ENCODE results near the gene PRTG. TPM values are rescaled to one million over a fixed set of nuclear protein-coding genes. Genes with fewer than 3 reads are reported as not detected.

Gene PRTG
- total and polyA plus RNA-seq, 2 of the 13 experiments (the other 11 are each of a cell fraction or from before 2014, with no cell fraction given) = 13.2 to 22.3 TPM

DNA sequence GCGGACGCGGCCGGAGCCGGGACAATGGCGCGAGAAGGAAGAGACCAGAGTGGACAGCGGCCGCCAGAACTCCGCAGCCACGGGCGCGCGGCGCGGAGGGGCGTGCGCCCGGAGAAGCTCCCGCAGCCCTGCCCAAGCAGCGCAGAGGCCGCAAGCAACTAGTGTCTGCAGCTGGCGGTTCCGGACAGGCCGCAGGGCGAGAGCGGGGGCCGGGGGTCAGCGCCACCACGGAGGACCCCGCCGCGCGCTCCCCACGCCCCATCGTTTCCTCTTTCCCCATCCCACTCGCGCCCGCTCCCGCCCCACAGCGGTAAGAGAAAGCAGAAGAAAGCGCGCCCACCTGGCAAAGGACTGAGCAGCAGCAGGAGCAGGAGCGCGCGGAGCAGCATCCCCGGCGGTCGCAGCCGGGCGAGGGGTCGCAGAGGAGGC, 440 bp downstream of the PRTG start (continued):
- no peak for TF ChIP-seq ZNF441 (CRISPR knock-in tag; IDR thresholded peaks at IDR 0.05; ENCODE audit: borderline replicate concordance)
- TF ChIP-seq SP4 (CRISPR knock-in tag; IDR thresholded peaks at IDR 0.05) = no peak
- TF ChIP-seq, protein P1, sequence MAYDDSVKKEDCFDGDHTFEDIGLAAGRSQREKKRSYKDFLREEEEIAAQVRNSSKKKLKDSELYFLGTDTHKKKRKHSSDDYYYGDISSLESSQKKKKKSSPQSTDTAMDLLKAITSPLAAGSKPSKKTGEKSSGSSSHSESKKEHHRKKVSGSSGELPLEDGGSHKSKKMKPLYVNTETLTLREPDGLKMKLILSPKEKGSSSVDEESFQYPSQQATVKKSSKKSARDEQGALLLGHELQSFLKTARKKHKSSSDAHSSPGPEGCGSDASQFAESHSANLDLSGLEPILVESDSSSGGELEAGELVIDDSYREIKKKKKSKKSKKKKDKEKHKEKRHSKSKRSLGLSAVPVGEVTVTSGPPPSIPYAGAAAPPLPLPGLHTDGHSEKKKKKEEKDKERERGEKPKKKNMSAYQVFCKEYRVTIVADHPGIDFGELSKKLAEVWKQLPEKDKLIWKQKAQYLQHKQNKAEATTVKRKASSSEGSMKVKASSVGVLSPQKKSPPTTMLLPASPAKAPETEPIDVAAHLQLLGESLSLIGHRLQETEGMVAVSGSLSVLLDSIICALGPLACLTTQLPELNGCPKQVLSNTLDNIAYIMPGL (CRISPR knock-in tag; IDR thresholded peaks at IDR 0.05; ENCODE audit: borderline replicate concordance in 1 of 2, low read depth in 1 of 2) = no peak
- TF ChIP-seq IKZF4 (CRISPR knock-in tag; IDR thresholded peaks at IDR 0.05; ENCODE audit: borderline replicate concordance, low read depth, not compliant biosample characterization) = no peak
- no peak for TF ChIP-seq SNAPC2 (CRISPR knock-in tag; IDR thresholded peaks at IDR 0.05)
- no peak for TF ChIP-seq SMARCC2 (IDR thresholded peaks at IDR 0.05)
- TF ChIP-seq ZNF496 (CRISPR knock-in tag; IDR thresholded peaks at IDR 0.05; ENCODE audit: insufficient replicate concordance) = no peak
- TF ChIP-seq ZNF7 (CRISPR knock-in tag; IDR thresholded peaks at IDR 0.05) = no peak
- TF ChIP-seq MIXL1 (CRISPR knock-in tag; IDR thresholded peaks at IDR 0.05) = no peak
- TF ChIP-seq NCOA5 (CRISPR knock-in tag; IDR thresholded peaks at IDR 0.05) = no peak
- 0 out of 2 replicates have a peak, but pooled peaks have one; percentile 67 for TF ChIP-seq ZNF510 (CRISPR knock-in tag; IDR thresholded peaks at IDR 0.05; ENCODE audit: low read depth)
- no peak for TF ChIP-seq HMG20A (CRISPR knock-in tag; IDR thresholded peaks at IDR 0.05; ENCODE audit: borderline replicate concordance)
- no peak for TF ChIP-seq POLR2A (IDR thresholded peaks at IDR 0.05; ENCODE audit: insufficient read depth in 1 of 2, low read depth in 2 of 2, low read length in 2 of 2)
- TF ChIP-seq KLF12 (CRISPR knock-in tag; IDR thresholded peaks at IDR 0.05; ENCODE audit: borderline replicate concordance) = no peak
- TF ChIP-seq HMGA1 (CRISPR knock-in tag; conservative IDR thresholded peaks at IDR 0.05) = no peak
- TF ChIP-seq NONO (IDR thresholded peaks at IDR 0.05) = no peak
- no peak for TF ChIP-seq NONO (CRISPR knock-in tag; conservative IDR thresholded peaks at IDR 0.05)
- TF ChIP-seq BCL3 (CRISPR knock-in tag; IDR thresholded peaks at IDR 0.05) = 0 out of 2 replicates have a peak, but pooled peaks have one; percentile 5
- TF ChIP-seq ZNF224 (CRISPR knock-in tag; IDR thresholded peaks at IDR 0.05) = no peak
- TF ChIP-seq ZNF484 (CRISPR knock-in tag; IDR thresholded peaks at IDR 0.05; ENCODE audit: borderline replicate concordance, low read depth) = no peak
- TF ChIP-seq ZNF652 (CRISPR knock-in tag; IDR thresholded peaks at IDR 0.05; ENCODE audit: borderline replicate concordance, low read depth) = no peak
- TF ChIP-seq MEIS1 (CRISPR knock-in tag; IDR thresholded peaks at IDR 0.05; ENCODE audit: borderline replicate concordance) = no peak
- TF ChIP-seq SP1 (IDR thresholded peaks at IDR 0.05) = no peak
- TF ChIP-seq SP1 (CRISPR knock-in tag; IDR thresholded peaks at IDR 0.05) = no peak
- no peak for TF ChIP-seq ELF3 (CRISPR knock-in tag; IDR thresholded peaks at IDR 0.05)
- no peak for TF ChIP-seq STAT5B (CRISPR knock-in tag; IDR thresholded peaks at IDR 0.05)
- no peak for TF ChIP-seq ZBTB21 (CRISPR knock-in tag; IDR thresholded peaks at IDR 0.05)
- TF ChIP-seq, protein P2, sequence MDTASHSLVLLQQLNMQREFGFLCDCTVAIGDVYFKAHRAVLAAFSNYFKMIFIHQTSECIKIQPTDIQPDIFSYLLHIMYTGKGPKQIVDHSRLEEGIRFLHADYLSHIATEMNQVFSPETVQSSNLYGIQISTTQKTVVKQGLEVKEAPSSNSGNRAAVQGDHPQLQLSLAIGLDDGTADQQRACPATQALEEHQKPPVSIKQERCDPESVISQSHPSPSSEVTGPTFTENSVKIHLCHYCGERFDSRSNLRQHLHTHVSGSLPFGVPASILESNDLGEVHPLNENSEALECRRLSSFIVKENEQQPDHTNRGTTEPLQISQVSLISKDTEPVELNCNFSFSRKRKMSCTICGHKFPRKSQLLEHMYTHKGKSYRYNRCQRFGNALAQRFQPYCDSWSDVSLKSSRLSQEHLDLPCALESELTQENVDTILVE (CRISPR knock-in tag; IDR thresholded peaks at IDR 0.05) = no peak
- 0 out of 2 replicates have a peak, but pooled peaks have one; percentile 2 for TF ChIP-seq ZBTB46 (CRISPR knock-in tag; IDR thresholded peaks at IDR 0.05; ENCODE audit: borderline replicate concordance)

All from HepG2 (cell line).